ENCODE data around the gene TMEFF2. TPM values are rescaled to one million over a fixed set of nuclear protein-coding genes. Genes with fewer than 3 reads are reported as not detected.
"Not testable (repeated sequence)": the region's sequence is repeated elsewhere in the genome, so short reads cannot be mapped to it uniquely, and the experiment has no call there.

The TMEFF2 gene
- total RNA-seq, 1 donor = under 0.01 TPM

- DNase-seq (ENCODE audit: insufficient read length, low spot score, missing footprints) = no peak
- peak overlapping the region; percentile 65 for H3K4me2 ChIP-seq (ENCODE audit: insufficient read depth, low read length)
Measured at GRCh38 chr2:192145496-192145895, 49.2 kb downstream of the TMEFF2 start.

GRCh38 chr2:192140236-192140839 is 54.4 kb downstream of the TMEFF2 start:
- Histone ChIP-seq H4K20me1 (ENCODE audit: insufficient read depth, low read length) (no peaks in the 10 kb centered on the region), H2AFZ (ENCODE audit: low read length) (no peak overlapping the region)

More at GRCh38 chr2:192145496-192145895, 49.2 kb downstream of the TMEFF2 start:
- no peak for TF ChIP-seq CTCF (IDR thresholded peaks at IDR 0.05; ENCODE audit: extremely low read depth, low read depth, low read length)
- Histone ChIP-seq H4K20me1 (ENCODE audit: insufficient read depth, low read length) (no peaks in the 10 kb centered on the region), H3K27me3 (ENCODE audit: insufficient read depth, low read length) (no peaks in the 10 kb centered on the region), H3K9me3 (ENCODE audit: low read depth, low read length) (no peaks in the 10 kb centered on the region), H3K4me3 (ENCODE audit: insufficient read depth, low read length) (no peak overlapping the region), H3K4me1 (ENCODE audit: insufficient read depth, low read length) (peaks cover 32% of the 10 kb centered on the region), H3K79me2 (ENCODE audit: insufficient read depth, low read length) (no peaks in the 10 kb centered on the region), H3K36me3 (ENCODE audit: insufficient read depth, low read length) (no peaks in the 10 kb centered on the region), H3K27ac (ENCODE audit: low read depth, low read length) (peak overlapping the region; percentile 78), H2AFZ (ENCODE audit: low read length) (peak overlapping the region; percentile 9)

DNA sequence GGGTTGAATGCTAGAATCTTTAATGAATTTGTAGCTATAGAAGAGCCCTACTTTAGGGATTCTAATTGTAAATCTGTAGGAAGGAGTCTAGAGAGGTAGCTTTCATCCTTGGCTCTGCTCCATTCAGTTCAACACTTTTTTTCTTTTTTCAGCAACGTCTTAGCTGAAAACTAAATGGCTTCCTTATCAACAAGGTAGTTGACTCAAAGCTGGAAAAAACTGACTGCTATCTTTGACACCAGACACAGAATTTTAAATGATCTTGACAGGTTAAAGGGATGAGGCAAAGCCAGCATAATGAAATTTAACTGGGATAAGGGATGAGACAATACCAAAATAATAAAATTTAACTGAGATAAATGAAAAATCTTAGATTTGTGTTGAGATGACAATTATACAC is 54.9 kb downstream of the TMEFF2 start:
- Histone ChIP-seq H4K20me1 (ENCODE audit: insufficient read depth, low read length) (no peaks in the 10 kb centered on the region), H3K36me3 (ENCODE audit: insufficient read depth, low read length) (no peaks in the 10 kb centered on the region), H3K27me3 (ENCODE audit: insufficient read depth, low read length) (no peaks in the 10 kb centered on the region), H2AFZ (ENCODE audit: low read length) (no peak overlapping the region), H3K9me3 (ENCODE audit: low read depth, low read length) (no peaks in the 10 kb centered on the region), H3K4me3 (ENCODE audit: insufficient read depth, low read length) (no peak overlapping the region), H3K27ac (ENCODE audit: low read depth, low read length) (no peak overlapping the region), H3K79me2 (ENCODE audit: insufficient read depth, low read length) (no peaks in the 10 kb centered on the region), H3K4me1 (ENCODE audit: insufficient read depth, low read length) (no peaks in the 10 kb centered on the region), H3K4me2 (ENCODE audit: insufficient read depth, low read length) (no peak overlapping the region)
- no peak for TF ChIP-seq CTCF (IDR thresholded peaks at IDR 0.05; ENCODE audit: extremely low read depth, low read depth, low read length)
- DNase-seq (ENCODE audit: insufficient read length, low spot score, missing footprints) = no peak

More at GRCh38 chr2:192140236-192140839, 54.4 kb downstream of the TMEFF2 start:
- no peak overlapping the region for H3K4me2 ChIP-seq (ENCODE audit: insufficient read depth, low read length)
- H3K27me3 ChIP-seq (ENCODE audit: insufficient read depth, low read length) = no peaks in the 10 kb centered on the region
- no peak overlapping the region for H3K4me3 ChIP-seq (ENCODE audit: insufficient read depth, low read length)
- H3K9me3 ChIP-seq (ENCODE audit: low read depth, low read length) = no peaks in the 10 kb centered on the region
- no peak for TF ChIP-seq CTCF (IDR thresholded peaks at IDR 0.05; ENCODE audit: extremely low read depth, low read depth, low read length)
- no peaks in the 10 kb centered on the region for H3K79me2 ChIP-seq (ENCODE audit: insufficient read depth, low read length)
- H3K27ac ChIP-seq (ENCODE audit: low read depth, low read length) = no peak overlapping the region
- no peaks in the 10 kb centered on the region for H3K4me1 ChIP-seq (ENCODE audit: insufficient read depth, low read length)
- no peaks in the 10 kb centered on the region for H3K36me3 ChIP-seq (ENCODE audit: insufficient read depth, low read length)
- no peak for DNase-seq (ENCODE audit: insufficient read length, low spot score, missing footprints)

GRCh38 chr2:192137451-192137850 is 57.3 kb downstream of the TMEFF2 start:
- H4K20me1 ChIP-seq (ENCODE audit: insufficient read depth, low read length) = no peaks in the 10 kb centered on the region
- no peak overlapping the region for H3K4me3 ChIP-seq (ENCODE audit: insufficient read depth, low read length)
- TF ChIP-seq CTCF (IDR thresholded peaks at IDR 0.05; ENCODE audit: extremely low read depth, low read depth, low read length) = no peak

DNA sequence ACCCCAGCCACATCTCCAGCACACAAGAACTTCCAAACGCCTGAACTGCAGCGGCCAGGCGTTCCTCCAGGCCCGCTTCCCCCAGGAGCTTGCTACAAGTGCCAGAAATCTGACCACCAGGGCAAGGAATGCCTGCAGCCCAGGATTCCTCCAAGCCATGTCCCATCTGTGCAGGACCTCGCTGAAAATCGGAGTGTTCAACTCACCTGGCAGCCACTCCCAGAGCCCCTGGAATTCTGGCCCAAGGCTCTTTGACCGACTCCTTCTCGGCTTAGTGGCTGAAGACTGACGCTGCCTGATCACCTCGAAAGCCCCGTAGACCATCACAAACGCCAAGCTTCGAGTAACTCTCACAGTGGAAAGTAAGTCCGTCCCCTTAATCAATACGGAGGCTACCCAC is 62.1 kb downstream of the TMEFF2 start:
- not testable (repeated sequence) for H3K4me3 ChIP-seq (ENCODE audit: insufficient read depth, low read length); H3K9me3 ChIP-seq (ENCODE audit: low read depth, low read length); H3K4me1 ChIP-seq (ENCODE audit: insufficient read depth, low read length); H3K4me2 ChIP-seq (ENCODE audit: insufficient read depth, low read length); H2AFZ ChIP-seq (ENCODE audit: low read length); H4K20me1 ChIP-seq (ENCODE audit: insufficient read depth, low read length); H3K79me2 ChIP-seq (ENCODE audit: insufficient read depth, low read length); H3K27ac ChIP-seq (ENCODE audit: low read depth, low read length); DNase-seq (ENCODE audit: insufficient read length, low spot score, missing footprints); H3K27me3 ChIP-seq (ENCODE audit: insufficient read depth, low read length); H3K36me3 ChIP-seq (ENCODE audit: insufficient read depth, low read length)

More at GRCh38 chr2:192137451-192137850, 57.3 kb downstream of the TMEFF2 start:
- Histone ChIP-seq H2AFZ (ENCODE audit: low read length) (no peak overlapping the region), H3K4me1 (ENCODE audit: insufficient read depth, low read length) (no peaks in the 10 kb centered on the region), H3K4me2 (ENCODE audit: insufficient read depth, low read length) (no peak overlapping the region), H3K27ac (ENCODE audit: low read depth, low read length) (no peak overlapping the region), H3K79me2 (ENCODE audit: insufficient read depth, low read length) (no peaks in the 10 kb centered on the region), H3K36me3 (ENCODE audit: insufficient read depth, low read length) (no peaks in the 10 kb centered on the region), H3K9me3 (ENCODE audit: low read depth, low read length) (no peaks in the 10 kb centered on the region), H3K27me3 (ENCODE audit: insufficient read depth, low read length) (no peaks in the 10 kb centered on the region)
- DNase-seq (ENCODE audit: insufficient read length, low spot score, missing footprints) = no peak

GRCh38 chr2:192130312-192130711 is 64.4 kb downstream of the TMEFF2 start:
- H3K27me3 ChIP-seq (ENCODE audit: insufficient read depth, low read length); H3K36me3 ChIP-seq (ENCODE audit: insufficient read depth, low read length); DNase-seq (ENCODE audit: insufficient read length, low spot score, missing footprints); H3K9me3 ChIP-seq (ENCODE audit: low read depth, low read length); H2AFZ ChIP-seq (ENCODE audit: low read length); H3K79me2 ChIP-seq (ENCODE audit: insufficient read depth, low read length); H4K20me1 ChIP-seq (ENCODE audit: insufficient read depth, low read length); H3K4me3 ChIP-seq (ENCODE audit: insufficient read depth, low read length); H3K4me2 ChIP-seq (ENCODE audit: insufficient read depth, low read length); H3K4me1 ChIP-seq (ENCODE audit: insufficient read depth, low read length); H3K27ac ChIP-seq (ENCODE audit: low read depth, low read length): not testable (repeated sequence)

Measured in osteoblast (primary cell).